WI38 (cell line): ENCODE measurements around the gene ABCD1.
"Not testable (repeated sequence)": the region's sequence is repeated elsewhere in the genome, so short reads cannot be mapped to it uniquely, and the experiment has no call there.

Experiments used
- H3K4me3 ChIP-seq: 2 replicates; pipeline ENCODE4 v1.5.1; 2011; ENCODE audit warnings: low read depth, mild to moderate bottlenecking, control low read depth, low read length
- CTCF ChIP-seq: IDR thresholded peaks from 2 replicates; pipeline ENCODE4 v1.5.1; 2012; ENCODE audit warnings: low read depth, mild to moderate bottlenecking, control low read depth, low read length

Gene ABCD1

GRCh38 chrX:153724252-153725038, at the start of gene ABCD1, which contains the start of gene BCAP31:
Gene ABCD1 (plus strand): TSS chrX:153724856. CDS start chrX:153725267, 411 bp downstream.
Gene BCAP31 (minus strand): TSS chrX:153724387. CDS start chrX:153723244, 1,143 bp downstream.
- peak within 1 kb of the TSS; percentile 70 for H3K4me3 ChIP-seq
- no peak for TF ChIP-seq CTCF

- H3K4me3 ChIP-seq = no peak overlapping the region
- no peak for TF ChIP-seq CTCF
Observed at GRCh38 chrX:153681175-153681574, 43.5 kb upstream of the ABCD1 start.

GRCh38 chrX:153683486-153683885, 41.2 kb upstream of the ABCD1 start:
- H3K4me3 ChIP-seq = not testable (repeated sequence)

GRCh38 chrX:153684467-153685155, 40.0 kb upstream of the ABCD1 start:
- H3K4me3 ChIP-seq = no peak overlapping the region
- no peak for TF ChIP-seq CTCF

- no peak for TF ChIP-seq CTCF
- H3K4me3 ChIP-seq = no peak overlapping the region
Observed at GRCh38 chrX:153685156-153685536, 39.5 kb upstream of the ABCD1 start.

GRCh38 chrX:153685751-153686696, 38.6 kb upstream of the ABCD1 start:
- H3K4me3 ChIP-seq = no peak overlapping the region
- no peak for TF ChIP-seq CTCF

- TF ChIP-seq CTCF = no peak
- no peak overlapping the region for H3K4me3 ChIP-seq
Observed at GRCh38 chrX:153686711-153687110, 37.9 kb upstream of the ABCD1 start.
